NOMO-1 treated with DMSO at 0.1 percent for 48 hours (cell line): ENCODE measurements around the gene COL4A1.

Source experiments
- DNase-seq: peaks from one replicate; lab custom pipeline; 2025; ENCODE audit not compliant: unreplicated experiment; lab: John Stamatoyannopoulos, UW

The COL4A1 gene

GRCh38 chr13:110140099-110140498, 166.9 kb downstream of the COL4A1 start:
- DNase-seq, result no peak

GRCh38 chr13:110138700-110139036, 168.3 kb downstream of the COL4A1 start:
- DNase-seq, result no peak

- DNase-seq, result peak; percentile 90
These were observed 168.8 kb downstream of the COL4A1 start for GRCh38 chr13:110138010-110138699.

DNA sequence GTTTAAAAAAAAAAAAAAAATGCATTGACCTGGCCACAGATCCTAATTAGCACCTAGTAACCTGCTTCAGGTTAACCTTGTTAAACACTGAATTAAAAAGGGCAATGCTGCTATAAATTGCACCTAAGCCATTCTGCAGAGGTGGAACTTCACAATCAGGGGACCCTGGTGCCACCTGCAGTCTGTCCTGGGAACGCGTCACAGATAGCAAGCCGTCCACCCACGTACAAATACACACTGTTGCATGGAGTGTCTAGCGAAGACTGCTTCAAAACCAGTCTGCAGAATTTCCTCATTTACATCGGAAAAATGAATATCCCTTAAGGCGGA, 169.3 kb downstream of the COL4A1 start:
- no peak for DNase-seq

- no peak for DNase-seq
These were observed 170.0 kb downstream of the COL4A1 start for GRCh38 chr13:110136660-110137585.

DNA sequence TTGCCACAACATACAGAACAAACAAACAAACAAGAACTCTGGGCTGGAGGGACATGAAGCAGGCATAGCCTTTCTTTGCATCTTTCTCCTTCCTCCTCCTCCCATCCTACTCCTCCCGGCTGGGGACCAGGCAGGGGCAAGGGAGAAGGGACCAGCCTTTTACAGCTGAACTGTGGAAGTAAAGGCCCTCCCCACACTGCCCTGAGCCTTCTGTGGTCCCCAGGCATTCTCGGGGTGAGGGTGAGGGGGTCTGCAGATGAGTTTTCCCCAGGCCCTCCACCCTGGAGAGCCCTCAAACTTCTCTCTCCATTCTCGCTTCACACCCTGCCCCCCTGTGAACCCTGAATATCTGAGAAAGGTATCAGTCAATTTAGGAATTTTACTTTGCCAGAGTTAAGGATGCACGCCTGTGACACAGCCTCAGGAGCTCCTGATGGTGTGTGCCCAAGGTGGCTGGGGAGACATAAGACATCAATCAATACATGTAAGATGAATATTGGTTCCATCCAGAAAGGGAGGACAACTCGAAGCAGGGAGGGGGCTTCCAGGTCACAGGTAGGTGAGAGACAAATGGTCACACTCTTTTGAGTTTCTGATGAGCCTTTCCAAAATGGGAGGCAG, 170.9 kb downstream of the COL4A1 start:
- no peak for DNase-seq

DNA sequence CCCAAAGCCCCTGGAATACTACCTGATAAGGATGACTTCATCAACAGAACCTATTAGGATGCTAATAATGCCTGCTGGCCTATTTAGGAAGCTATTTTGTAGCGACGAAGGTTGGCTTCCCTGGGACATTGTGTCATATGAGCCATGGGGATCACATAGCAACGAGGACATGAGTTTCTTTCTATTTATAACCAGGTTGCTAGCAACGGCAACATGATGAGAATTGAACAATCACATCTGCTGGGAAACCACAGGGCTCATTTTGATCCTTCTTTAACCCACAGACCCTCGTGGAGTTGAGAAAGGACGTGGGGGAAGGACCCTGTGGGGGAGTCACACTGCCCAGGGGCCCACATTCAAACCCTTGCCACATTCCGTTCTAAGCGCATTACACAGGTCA, 172.2 kb downstream of the COL4A1 start:
- DNase-seq, result peak; percentile 46

- DNase-seq, result no peak
These were observed 173.3 kb downstream of the COL4A1 start for GRCh38 chr13:110133425-110134235.

DNA sequence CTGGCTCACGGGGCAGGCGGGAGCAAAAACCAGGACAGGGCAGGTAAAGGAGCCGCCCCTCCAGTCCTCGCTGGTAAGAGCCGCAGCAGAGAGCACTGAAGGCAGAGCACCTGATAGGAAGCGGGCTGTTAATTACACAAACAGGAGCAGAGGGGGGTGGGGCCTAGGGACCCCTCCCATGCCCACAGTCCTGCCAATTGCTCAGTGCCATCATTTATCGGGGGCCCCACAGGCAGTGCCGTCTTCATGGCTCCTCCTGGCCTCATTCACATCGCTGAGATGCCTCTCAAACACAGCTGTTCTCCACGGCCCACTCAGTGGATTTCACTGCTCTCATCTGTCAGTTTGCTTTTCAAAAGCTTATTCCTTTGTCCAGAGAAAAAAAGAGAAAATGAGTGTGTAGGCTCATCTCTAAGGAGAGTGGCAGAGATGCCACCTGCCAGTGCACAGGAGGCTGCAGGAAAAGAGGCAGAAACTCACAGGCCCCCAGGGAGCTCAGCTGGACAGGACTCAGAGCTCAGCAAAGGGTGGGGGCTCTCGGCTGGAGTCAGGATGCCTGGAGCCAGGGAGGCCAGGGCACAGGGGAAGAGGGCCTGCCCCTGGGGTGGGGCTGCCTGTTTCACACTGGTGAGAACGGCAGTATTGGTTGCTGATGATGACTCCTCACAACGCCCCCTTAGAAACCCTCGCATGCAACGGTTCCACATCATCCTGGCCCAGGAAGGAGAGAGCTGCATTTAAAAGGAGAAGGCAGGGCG, 174.6 kb downstream of the COL4A1 start:
- no peak for DNase-seq

DNA sequence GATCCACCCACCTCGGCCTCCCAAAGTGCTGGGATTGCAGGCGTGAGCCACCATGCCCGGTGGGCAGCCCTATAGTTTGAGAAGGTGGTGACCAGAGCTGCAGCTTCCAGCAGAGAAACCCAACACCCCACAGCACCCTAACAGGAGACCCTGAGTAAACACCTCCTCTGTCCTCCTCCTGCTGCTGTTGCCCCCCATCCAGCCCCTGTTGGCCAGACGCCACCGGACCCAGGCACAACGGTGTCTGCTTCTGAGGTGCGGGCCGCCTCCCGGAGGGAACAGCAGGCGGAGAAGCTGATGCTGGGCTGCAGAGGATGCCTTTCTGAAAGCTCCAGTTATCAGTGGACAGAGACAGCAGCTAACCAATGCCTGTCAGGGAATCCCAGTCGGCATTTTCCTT, 175.5 kb downstream of the COL4A1 start:
- no peak for DNase-seq

GRCh38 chr13:110130431-110130830, 176.5 kb downstream of the COL4A1 start:
- no peak for DNase-seq

GRCh38 chr13:110129539-110130186, 177.3 kb downstream of the COL4A1 start:
- no peak for DNase-seq

- no peak for DNase-seq
These were observed 177.9 kb downstream of the COL4A1 start for GRCh38 chr13:110129076-110129475.

- no peak for DNase-seq
These were observed 178.4 kb downstream of the COL4A1 start for GRCh38 chr13:110128546-110128945.

DNA sequence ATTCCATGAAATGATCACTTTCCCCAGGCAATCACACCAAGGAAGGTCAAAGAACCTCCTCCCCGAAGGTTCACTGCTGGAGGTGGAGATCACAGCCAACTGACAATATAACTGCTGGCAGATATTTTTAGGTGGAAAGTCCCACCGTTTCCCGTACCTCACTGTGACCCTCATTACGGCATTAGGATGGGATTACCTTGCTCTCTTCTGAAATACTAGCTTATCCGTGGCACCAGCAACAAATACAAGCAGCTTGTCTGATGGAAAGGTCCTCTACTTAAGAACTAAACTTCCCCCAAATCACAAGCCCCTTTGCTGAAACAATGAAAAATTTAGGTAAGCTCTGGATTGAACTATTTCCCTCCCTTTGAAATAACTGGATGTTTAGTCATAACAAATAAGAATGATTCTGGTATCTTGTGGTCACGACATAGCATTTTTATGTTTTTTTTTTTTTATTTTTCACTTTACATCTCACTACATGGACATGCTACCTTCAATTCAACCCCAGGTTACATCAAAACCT, 178.9 kb downstream of the COL4A1 start:
- no peak for DNase-seq

- no peak for DNase-seq
These were observed 180.5 kb downstream of the COL4A1 start for GRCh38 chr13:110126391-110126961.

- DNase-seq, result no peak
These were observed 181.2 kb downstream of the COL4A1 start for GRCh38 chr13:110125613-110126272.

GRCh38 chr13:110125157-110125556, 181.8 kb downstream of the COL4A1 start:
- no peak for DNase-seq
